GM18519 (cell line): ENCODE results near the gene DHX40.
"Not testable (repeated sequence)": the region's sequence is repeated elsewhere in the genome, so short reads cannot be mapped to it uniquely, and the experiment has no call there.

ENCODE experiments used
- ATAC-seq: cut with Tn5 transposase; IDR thresholded peaks from one replicate; pipeline ENCODE4 v1.9.1; 2021; ENCODE audit warnings: mild to moderate bottlenecking, moderate library complexity; ENCODE audit not compliant: unreplicated experiment, low FRiP score

The DHX40 gene

DNA sequence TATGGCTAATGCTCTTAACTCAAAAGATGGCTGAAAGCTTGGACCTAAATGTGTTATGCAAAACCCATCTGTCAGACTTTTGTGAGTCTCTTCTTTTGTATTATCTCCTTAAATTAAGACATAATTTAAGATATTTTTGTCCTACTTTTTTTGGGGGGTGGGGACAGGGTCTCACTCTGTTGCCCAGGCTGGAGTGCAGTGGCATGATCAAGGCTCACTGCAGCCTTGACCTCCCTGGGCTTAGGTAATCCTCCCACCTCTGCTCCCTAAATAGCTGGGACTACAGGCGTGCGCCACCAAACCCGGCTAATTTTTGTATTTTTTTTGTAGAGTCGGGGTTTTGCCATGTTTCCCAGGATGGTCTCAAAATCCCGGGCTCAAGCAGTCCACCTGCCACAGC lies 61.3 kb downstream of the DHX40 start:
- ATAC-seq, result no peak

DNA sequence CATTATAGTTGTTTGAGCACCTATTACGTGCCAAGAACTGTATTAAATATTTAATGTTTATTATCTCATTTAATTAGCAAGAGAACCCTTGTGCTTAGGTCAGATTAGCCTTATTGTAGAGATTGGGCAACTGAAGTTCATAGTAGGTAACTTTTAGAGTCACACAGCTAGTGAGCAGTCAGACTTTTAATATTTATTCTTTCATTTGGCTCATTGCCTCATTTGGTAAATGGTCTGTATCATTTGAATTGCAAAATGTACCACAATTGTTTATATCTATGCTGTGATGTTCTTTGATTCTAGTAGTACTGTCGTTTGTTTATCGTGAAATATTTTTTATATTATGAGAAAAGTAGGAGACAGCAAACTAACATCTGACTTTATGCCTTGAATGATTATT lies 61.9 kb downstream of the DHX40 start:
- no peak for ATAC-seq

DNA sequence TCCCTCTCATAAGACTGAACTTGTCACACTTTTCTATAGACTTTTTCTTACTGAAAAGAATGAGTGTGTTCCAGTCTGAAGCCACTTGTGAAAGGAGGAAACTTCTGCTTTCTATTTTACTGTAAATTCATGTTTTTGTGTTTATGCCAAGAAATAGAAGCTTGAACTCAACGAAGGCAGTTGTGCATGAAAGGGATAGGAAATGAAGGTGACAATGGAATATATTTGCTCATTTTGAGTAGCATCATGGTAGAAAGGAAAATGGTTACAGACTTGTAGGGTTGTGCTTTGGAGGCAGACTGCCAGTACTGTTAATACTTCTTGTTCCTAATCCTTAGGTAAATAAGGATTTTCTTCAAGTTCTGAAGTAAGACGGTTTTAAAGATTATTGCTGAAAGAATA lies 62.4 kb downstream of the DHX40 start:
- ATAC-seq, result no peak

DNA sequence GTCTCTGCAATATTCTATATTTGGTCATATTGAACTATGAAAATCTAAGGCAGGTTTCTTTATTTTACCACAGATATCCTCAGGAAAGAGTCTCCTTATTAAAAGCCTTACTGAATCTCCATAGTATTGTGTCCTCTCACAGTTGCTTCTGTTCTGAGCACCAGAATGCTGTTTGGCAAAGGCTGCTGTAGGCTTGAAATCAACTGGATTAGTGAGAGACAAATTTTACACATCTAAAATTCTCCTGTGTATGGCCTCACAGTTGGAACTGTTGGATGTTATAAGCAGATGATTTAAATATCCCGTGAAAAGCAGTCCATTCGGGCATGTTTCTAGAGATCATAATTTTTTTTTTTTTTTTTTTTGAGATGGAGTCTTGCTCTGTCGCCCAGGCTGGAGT lies 63.8 kb downstream of the DHX40 start:
- no peak for ATAC-seq

DNA sequence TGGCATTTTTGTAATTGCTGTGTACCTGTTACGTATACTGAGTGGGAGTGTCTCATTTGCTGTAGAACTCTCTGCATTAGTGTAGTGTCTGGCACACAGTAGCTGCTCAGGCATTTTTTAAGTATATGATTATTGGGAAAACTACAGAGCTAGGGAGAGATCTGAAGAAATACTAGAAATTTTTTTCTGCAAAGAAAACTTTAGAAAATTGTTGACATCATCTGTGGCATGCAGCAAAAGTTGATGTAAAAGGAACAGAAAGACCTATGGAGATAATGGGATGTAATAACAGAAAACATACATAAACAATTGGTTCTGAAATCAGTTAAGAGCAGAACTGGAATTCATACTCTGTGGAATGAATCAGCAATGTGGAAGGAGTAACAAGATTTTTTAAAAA lies 65.9 kb downstream of the DHX40 start:
- ATAC-seq, result no peak

DNA sequence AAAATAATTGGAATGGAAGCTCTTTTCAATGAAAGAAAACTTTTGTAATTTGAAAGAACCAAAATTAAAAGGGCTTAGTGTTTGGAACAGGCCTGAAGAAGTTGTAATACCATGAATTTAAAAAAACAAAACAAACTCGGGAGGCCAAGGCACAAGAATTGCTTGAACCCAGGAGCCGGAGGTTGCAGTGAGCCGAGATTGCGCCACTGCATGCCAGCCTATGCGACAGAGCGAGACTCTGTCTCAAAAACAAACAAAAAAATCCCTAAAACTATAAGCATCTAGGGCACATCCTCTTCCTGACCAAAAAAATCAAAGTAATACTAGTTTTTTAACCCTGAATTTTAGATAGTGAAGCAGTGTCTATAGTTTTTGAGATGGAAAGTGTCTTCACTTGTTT lies 67.0 kb downstream of the DHX40 start:
- ATAC-seq, result no peak

DNA sequence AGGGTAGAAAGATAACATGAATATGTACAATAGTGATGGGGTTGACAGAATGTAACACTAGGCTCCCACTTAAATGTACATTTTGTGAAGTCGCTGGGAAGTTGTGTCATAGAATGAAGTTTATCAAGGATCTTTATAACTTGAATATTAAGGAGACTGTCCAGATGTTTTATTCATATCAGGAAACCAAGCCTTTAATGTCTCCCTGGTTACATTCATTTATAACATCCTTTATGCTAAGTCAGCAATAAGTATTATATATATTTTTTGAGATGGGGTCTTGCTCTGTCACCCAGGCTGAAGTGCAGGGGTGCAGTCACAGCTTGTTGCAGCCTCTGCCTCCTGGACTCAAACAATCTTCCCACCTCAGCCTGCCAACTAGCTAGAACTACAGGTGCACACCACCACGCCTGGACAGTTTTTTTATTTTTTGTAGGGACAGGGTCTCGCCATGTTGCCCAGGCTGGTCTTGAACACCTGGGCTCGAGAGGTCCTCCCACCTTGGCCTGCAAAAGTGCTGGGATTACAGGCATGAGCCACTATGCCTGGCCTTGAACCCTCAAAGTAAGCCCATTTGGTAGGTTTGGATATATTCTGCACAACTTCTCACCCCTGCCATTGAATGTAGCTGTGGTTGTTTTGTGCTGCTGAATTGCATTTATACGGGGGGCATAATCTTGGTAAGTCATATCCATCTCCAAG lies 68.4 kb downstream of the DHX40 start:
- ATAC-seq, result no peak

DNA sequence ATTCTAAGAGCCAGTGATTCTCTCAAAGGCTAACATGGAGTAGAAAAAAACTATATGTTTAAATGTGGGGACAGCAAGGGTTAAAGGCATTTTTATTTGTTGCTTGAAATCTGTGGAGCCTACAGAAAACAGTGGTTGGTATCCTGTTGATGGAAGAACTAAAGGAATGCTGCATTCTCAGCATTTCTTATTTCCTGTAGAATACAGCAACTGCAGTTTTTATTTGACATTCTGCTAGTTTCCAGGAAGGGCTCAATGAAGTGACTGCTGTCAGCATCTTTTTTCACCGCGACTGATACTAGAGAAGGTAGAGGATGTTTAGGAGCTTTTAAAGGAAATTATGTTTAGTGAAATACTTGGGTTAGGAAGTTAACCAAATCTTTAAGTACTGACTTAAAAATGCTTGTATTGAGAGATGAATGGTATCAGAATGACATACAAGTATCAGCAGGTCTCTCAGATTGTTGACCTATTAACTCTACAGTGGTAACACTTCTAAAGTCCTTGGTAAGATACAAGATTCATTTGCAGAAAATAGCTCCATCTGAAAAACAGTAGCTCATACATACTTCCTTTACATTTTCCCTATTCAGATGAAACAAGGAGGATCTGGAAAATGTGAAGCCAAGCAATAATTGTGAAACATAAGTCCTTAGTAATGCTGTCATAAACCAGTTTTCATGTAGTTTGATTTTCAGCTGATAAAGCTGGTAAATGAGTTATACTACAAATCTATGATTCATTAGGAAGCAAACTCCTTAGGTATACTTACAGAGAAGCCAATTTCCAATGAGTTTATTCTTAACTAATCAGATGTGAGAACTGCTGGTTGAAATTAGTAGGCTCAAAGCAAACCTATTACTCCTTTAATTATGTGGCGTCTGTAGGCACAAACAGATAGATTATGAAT lies 69.5 kb downstream of the DHX40 start:
- ATAC-seq, result no peak

DNA sequence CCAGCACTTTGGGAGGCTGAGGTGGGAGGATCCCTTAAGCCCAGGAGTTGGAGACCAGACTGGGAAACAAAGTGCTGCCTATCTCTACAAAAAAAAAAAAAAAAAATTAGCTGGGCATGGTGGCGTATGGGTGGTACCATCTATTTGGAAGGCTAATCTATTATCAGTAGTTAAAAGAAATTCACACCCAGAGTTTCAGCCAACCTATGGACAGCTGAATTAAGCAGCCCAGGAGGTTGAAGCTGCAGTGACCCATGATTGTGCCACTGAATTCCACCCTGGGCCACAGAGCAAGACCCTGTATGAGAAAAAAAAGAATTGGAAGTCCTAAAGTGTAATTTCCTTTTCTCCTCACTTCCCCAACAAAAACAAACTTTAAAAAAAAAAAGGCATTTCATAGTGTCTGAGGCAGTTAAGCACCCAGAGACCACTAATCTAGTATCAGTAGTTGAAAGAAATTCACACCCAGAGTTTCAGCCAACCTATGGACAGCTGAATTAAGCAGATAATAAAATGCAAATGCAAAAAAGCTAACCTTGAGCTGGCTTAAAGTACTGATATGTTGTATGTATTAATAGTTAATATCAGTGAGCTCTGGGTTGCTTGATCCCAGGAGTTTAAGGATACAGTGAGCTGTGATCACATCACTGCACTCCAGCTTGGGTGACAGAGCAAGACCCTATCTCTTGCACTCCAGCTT lies 72.4 kb downstream of the DHX40 start:
- ATAC-seq, result no peak

DNA sequence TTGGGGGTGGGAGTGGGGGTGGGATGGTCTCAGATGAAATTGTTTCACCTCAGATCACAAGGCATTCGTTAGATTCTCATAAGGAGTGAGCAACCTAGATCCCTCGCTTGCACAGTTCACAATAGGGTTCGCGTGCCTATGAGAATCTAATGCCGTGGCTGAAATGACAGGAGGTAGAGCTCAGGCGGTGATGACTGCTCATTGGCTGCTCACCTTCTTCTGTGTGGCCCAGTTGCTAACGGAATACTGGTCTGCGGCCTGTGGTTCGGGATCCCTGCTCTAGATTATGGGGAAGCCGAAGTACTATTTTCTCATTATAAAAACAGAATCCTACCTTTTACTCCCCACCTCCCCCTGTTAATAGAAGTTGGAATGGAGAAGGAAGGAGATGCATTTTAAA lies 73.1 kb downstream of the DHX40 start:
- no peak for ATAC-seq

DNA sequence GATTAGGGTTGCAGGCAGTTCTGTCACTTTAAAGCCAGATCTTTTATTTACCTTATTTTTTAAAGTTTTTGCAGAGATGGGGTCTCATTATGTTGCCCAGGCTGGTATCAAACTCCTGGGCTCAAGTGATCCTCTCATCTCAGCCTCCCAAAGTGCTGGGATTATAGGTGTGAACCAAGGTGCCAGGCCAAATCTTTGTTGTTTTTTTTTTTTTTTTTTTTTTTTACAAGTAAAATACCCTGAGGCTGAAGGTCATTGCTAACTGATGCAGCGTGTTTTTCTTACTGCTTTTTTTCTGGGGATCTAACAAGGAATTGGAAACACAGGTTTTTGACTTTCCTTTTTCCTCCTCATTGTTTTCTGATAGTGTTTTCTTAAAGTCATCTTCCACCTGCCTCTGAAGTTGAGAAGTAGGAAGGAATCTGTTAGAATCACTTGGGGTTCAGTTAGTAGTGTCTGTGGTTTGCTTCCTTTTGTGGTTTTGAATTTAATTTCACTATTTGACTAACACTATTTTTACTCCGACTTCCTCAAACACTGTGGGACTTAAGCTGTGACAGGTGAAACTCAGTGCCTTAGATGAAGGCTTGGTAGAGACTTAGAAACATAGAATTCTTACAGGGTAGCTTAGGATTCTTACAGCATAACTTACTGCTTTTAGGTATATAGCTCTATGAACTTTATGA lies 76.5 kb downstream of the DHX40 start:
- peak; percentile 82 for ATAC-seq

DNA sequence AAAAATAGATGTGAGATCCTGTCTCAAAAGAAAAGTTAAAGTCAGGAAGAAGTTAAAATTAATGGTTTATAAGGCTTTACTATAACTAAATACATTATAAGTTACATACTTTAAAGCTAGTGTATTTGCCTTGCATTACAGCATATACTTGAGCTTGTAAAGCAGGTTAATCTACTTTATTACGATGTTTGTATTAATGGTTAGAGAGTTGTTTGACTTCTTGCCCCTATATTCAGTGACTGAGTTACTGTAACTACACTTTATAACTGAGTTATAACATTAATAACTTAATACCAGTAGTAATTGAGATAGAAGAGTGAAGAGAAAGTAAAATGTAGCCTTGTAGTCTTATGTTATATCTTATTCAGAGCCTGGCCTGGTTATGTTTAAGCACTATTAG lies 77.2 kb downstream of the DHX40 start:
- ATAC-seq, result no peak

DNA sequence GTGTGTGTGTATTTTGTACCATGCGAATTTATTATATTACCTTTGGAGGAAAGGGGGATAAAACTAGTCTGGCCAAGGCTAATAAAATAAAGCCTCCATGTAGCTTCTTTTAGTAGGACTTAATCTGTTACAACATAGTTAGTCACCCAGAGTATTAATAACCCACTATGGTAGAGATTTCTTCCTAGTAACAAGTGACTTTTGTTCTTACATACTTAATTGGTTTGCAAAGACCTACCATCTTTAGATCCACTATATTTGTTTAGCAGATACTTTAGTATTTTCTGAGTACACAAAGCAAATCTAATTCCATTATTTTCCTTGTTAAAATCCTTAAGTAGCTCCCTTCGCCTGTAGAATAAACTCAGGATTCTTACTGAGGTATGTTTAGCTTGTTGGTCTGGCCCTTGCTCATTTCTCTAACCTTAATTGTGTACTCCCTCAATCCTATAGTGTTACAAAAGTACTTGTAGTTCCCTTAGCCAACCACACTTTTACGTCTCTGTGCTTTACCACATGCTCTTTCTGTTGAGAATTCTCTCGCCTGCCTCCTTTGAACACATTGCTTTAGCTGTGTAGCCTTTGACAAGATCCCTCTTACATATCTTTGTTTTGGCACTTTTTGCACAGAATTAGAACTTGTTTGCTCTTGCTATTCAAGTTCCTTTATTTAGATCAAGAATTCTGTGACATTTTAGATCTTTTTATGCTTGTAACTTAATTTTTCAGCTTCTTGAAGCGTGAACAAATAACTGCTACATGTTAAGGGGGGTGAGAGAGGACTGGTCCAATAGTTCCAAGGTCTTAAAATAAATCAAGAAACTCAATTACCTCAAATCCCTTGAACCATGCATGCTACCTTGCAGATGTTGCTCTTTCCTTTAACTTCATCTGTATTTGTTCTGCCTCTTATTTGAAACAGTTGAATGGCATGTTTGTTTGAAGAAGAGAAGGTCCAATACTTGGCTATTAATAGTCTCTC lies 78.0 kb downstream of the DHX40 start:
- no peak for ATAC-seq

DNA sequence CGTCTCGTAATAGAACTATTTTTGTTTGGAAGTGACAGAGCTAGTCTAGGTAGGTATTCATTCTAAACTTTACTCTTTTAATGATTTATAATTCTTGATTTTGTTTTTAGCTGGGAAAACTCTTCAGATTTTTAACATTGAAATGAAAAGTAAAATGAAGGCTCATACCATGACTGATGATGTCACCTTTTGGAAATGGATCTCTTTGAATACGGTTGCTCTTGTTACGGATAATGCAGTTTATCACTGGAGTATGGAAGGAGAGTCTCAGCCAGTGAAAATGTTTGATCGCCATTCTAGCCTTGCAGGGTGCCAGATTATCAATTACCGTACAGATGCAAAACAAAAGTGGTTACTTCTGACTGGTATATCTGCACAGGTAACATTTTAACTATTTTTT lies 81.9 kb downstream of the DHX40 start:
- no peak for ATAC-seq

DNA sequence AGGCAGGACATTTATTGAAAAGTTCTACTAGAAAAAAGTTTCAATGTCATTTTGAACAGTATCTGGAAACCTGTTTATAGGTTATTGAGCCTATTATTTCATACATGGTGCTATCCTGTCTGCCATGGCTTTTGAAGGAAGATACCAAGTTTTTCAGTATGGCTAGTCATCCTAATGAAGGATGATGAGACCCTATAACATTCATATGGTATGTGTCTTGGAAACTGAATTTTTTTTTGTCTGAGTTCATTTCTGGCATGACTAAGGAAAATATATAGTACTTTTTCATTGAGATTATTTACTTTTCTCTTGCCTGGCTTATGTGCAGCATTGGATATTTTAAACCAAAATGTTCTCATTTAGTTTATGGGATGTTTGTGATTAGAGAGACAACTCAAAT lies 84.5 kb downstream of the DHX40 start:
- ATAC-seq, result no peak

DNA sequence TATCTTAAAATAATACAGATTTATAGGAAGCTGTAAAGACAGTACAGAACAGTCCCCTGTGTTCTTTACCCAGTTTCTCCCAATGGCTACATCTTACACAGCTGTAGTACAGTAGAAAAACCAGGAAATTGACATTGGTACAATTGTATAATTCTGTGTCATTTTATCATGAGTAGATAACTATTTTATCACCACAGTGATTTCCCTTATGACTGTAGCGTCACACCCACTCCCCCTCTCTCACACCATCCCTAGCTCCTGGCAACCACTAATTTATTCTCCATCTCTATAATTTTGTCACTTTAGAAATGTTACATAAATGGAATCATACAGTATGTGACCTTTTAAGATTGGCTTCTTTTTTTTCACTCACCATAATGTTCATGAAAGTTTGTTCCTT lies 85.2 kb downstream of the DHX40 start:
- ATAC-seq, result no peak

DNA sequence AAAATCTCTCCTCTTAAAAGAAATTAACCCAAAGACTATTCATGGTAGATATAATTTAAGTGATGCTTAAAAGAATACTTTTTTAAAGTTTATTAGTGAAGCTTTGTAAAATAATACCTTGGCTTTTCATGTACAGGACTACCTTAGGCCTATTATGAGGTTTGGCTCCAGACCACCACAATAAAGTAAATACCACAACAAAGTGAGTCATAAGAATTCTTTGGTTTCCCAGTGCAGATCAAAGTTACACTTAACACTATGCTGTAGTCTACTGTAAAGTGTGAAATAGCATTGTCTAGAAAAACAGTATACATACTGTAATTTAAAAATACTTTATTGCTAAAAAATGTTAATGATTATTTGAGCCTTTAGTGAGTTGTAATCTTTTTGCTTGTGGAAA lies 85.9 kb downstream of the DHX40 start:
- no peak for ATAC-seq

DNA sequence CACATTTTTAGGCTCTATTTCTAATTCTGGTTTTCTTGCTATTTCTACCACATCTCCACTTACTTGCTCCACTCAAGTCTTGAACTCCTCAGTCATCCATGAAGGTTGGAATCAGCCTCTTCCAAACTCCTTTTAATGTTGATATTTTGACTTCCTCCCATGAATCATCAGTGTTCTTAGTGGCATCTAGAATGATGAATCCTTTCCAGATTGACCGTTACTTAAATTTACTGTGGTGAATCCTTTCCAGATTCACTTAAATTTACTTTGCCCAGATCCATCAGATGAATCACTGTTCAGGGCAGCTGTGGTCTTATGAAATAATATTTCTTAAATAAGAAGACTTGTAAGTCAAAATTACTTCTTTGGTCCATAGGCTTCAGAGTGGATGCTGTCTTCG lies 86.7 kb downstream of the DHX40 start:
- ATAC-seq, result no peak

DNA sequence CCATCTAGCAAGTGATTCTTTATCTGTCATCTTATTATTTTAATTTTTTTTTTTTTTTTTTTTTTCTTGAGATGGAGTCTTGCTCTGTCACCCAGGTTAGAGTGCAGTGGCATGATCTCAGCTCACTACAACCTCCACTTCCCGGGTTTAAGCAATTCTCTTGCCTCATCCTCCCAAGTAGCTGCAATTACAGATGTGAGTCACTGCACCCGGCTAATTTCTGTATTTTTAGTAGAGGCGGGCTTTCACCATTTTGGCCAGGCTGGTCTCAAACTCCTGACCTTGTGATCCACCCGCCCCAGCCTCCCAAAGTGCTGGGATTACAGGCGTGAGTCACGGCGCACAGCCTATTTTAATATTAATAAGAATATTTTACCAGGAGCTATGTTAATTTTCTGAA lies 91.2 kb downstream of the DHX40 start:
- not testable (repeated sequence) for ATAC-seq
